AG10803 (cell line): ENCODE results near the gene ABCB8.
A peak's percentile ranks its signal among the peaks of the same experiment; 100 is the strongest.

ENCODE experiments used
- DNase-seq: peaks from one replicate; pipeline ENCODE4 v3.0.0; 2010; ENCODE audit warnings: low read depth
- H3K4me3 ChIP-seq: 2 replicates; pipeline ENCODE4 v1.5.1; 2011; ENCODE audit warnings: mild to moderate bottlenecking, low read length, control low read depth
- CTCF ChIP-seq: conservative IDR thresholded peaks from 2 replicates; pipeline ENCODE4 v1.5.1; 2011; ENCODE audit warnings: mild to moderate bottlenecking, low read length, control low read depth, inconsistent platforms

Gene ABCB8

GRCh38 chr7:150986556-150986955 lies 41.7 kb upstream of the ABCB8 start:
- DNase-seq: no peak
- no peak overlapping the region for H3K4me3 ChIP-seq
- no peak for TF ChIP-seq CTCF

- TF ChIP-seq CTCF: peak; percentile 68
- H3K4me3 ChIP-seq: no peak overlapping the region
- DNase-seq: no peak
Measured at GRCh38 chr7:150988230-150989226, 39.7 kb upstream of the ABCB8 start.

- no peak for DNase-seq
- TF ChIP-seq CTCF: no peak
- no peak overlapping the region for H3K4me3 ChIP-seq
Measured at GRCh38 chr7:150989456-150989855, 38.8 kb upstream of the ABCB8 start.

GRCh38 chr7:150990416-150991186 lies 37.6 kb upstream of the ABCB8 start, which contains the start of gene NOS3:
Gene NOS3 (plus strand): TSS chr7:150991017. CDS start chr7:150993804, 2,787 bp downstream.
- no peak for DNase-seq
- TF ChIP-seq CTCF: no peak
- H3K4me3 ChIP-seq: no peak within 1 kb of the TSS

- no peak for TF ChIP-seq CTCF
- no peak overlapping the region for H3K4me3 ChIP-seq
- no peak for DNase-seq
Measured at GRCh38 chr7:150992051-150992640, 36.1 kb upstream of the ABCB8 start.

GRCh38 chr7:150992833-150993302 lies 35.4 kb upstream of the ABCB8 start:
- no peak for TF ChIP-seq CTCF

More at GRCh38 chr7:150992833-150993302, 35.4 kb upstream of the ABCB8 start:
- no peak for DNase-seq
- no peak overlapping the region for H3K4me3 ChIP-seq
